Uterus (tissue), 2 donors: Measurements from ENCODE around the gene THAP9.

Source experiments
- POLR2A ChIP-seq, 2 donors: fragments of 450-650 bp; IDR thresholded peaks; one replicate each; pipeline ENCODE4 v1.6.1; 2016; ENCODE audit warnings: antibody characterized with exemption in 2 of 2, mild to moderate bottlenecking in 1 of 2, moderate library complexity in 1 of 2
- TF ChIP-seq, protein P1 (sequence below), 4 experiments: fragments of 200-600 bp in 2 of 4; fragments of 450-650 bp in 2 of 4; sonication (generic) in 2 of 4; IDR thresholded peaks; one replicate each; pipeline ENCODE4 v1.5.1; 2016 to 2019; ENCODE audit warnings: antibody characterized with exemption in 4 of 4, mild to moderate bottlenecking in 2 of 4, moderate library complexity in 1 of 4

GRCh38 chr4:82930848-82931755 lies 30.6 kb downstream of the THAP9 start:
- no peak for TF ChIP-seq POLR2A (IDR thresholded peaks at IDR 0.05)
- TF ChIP-seq, protein P1, sequence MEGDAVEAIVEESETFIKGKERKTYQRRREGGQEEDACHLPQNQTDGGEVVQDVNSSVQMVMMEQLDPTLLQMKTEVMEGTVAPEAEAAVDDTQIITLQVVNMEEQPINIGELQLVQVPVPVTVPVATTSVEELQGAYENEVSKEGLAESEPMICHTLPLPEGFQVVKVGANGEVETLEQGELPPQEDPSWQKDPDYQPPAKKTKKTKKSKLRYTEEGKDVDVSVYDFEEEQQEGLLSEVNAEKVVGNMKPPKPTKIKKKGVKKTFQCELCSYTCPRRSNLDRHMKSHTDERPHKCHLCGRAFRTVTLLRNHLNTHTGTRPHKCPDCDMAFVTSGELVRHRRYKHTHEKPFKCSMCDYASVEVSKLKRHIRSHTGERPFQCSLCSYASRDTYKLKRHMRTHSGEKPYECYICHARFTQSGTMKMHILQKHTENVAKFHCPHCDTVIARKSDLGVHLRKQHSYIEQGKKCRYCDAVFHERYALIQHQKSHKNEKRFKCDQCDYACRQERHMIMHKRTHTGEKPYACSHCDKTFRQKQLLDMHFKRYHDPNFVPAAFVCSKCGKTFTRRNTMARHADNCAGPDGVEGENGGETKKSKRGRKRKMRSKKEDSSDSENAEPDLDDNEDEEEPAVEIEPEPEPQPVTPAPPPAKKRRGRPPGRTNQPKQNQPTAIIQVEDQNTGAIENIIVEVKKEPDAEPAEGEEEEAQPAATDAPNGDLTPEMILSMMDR (IDR thresholded peaks at IDR 0.05), result no peak
